Testis (tissue), 2 donors: ENCODE measurements around the gene DDOST.
"Not testable (repeated sequence)": the region's sequence is repeated elsewhere in the genome, so short reads cannot be mapped to it uniquely, and the experiment has no call there.

Experiments
- POLR2A ChIP-seq: fragments of 450-650 bp; IDR thresholded peaks from one replicate; pipeline ENCODE4 v1.6.1; 2017; ENCODE audit warnings: antibody characterized with exemption, mild to moderate bottlenecking, moderate library complexity
- TF ChIP-seq, protein P1 (sequence below), 3 experiments: fragments of 450-650 bp in 2 of 3; fragments of 200-600 bp in 1 of 3; sonication (generic) in 1 of 3; IDR thresholded peaks; one replicate each; pipeline ENCODE4 v1.5.1; 2016 to 2019; ENCODE audit warnings: antibody characterized with exemption in 3 of 3, mild to moderate bottlenecking in 2 of 3, moderate library complexity in 1 of 3

- TF ChIP-seq, protein P1, sequence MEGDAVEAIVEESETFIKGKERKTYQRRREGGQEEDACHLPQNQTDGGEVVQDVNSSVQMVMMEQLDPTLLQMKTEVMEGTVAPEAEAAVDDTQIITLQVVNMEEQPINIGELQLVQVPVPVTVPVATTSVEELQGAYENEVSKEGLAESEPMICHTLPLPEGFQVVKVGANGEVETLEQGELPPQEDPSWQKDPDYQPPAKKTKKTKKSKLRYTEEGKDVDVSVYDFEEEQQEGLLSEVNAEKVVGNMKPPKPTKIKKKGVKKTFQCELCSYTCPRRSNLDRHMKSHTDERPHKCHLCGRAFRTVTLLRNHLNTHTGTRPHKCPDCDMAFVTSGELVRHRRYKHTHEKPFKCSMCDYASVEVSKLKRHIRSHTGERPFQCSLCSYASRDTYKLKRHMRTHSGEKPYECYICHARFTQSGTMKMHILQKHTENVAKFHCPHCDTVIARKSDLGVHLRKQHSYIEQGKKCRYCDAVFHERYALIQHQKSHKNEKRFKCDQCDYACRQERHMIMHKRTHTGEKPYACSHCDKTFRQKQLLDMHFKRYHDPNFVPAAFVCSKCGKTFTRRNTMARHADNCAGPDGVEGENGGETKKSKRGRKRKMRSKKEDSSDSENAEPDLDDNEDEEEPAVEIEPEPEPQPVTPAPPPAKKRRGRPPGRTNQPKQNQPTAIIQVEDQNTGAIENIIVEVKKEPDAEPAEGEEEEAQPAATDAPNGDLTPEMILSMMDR (IDR thresholded peaks at IDR 0.05), result not testable (repeated sequence)
- not testable (repeated sequence) for TF ChIP-seq POLR2A
Measured at GRCh38 chr1:20606801-20607570, 54.2 kb downstream of the DDOST start.
